LNCAP (cell line): Measurements from ENCODE around the gene MEP1B.

Experiments used
- CTCF ChIP-seq: fragments of 450-650 bp; IDR thresholded peaks from 2 replicates; pipeline ENCODE4 v1.5.1; 2017; ENCODE audit warnings: mild to moderate bottlenecking

Gene MEP1B

GRCh38 chr18:32195881-32196815, 6.3 kb downstream of the MEP1B start:
- TF ChIP-seq CTCF, result no peak

DNA sequence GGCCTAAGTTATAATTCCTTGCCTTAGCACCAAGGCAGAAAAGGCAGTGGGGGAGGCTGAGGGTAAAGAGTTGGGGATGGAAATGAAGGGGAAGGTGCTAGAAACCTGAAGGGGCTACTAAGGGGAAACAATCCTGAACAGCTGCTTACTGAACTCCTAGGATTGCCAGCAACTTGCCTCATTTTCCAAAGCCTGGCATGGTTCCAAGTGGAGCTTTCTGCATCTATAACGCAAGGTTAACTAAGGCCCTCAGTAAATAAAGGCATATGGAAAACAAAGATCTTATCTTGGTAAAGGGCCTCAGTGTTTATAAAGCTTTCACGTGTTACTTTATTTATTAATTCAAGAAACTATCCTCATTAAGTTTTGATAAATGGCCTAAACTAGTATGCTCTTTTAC, 10.9 kb downstream of the MEP1B start:
- TF ChIP-seq CTCF, result no peak

- no peak for TF ChIP-seq CTCF
Observed at GRCh38 chr18:32201948-32202672, 12.3 kb downstream of the MEP1B start.

- no peak for TF ChIP-seq CTCF
Observed at GRCh38 chr18:32208023-32208422, 18.2 kb downstream of the MEP1B start.

GRCh38 chr18:32208577-32208976, 18.7 kb downstream of the MEP1B start:
- TF ChIP-seq CTCF, result no peak

- TF ChIP-seq CTCF, result no peak
Observed at GRCh38 chr18:32209685-32210445, 20.0 kb downstream of the MEP1B start.

GRCh38 chr18:32213693-32214092, 23.9 kb downstream of the MEP1B start:
- TF ChIP-seq CTCF, result no peak
